ENCODE measurements around the gene DGKG.

The DGKG gene

DNA sequence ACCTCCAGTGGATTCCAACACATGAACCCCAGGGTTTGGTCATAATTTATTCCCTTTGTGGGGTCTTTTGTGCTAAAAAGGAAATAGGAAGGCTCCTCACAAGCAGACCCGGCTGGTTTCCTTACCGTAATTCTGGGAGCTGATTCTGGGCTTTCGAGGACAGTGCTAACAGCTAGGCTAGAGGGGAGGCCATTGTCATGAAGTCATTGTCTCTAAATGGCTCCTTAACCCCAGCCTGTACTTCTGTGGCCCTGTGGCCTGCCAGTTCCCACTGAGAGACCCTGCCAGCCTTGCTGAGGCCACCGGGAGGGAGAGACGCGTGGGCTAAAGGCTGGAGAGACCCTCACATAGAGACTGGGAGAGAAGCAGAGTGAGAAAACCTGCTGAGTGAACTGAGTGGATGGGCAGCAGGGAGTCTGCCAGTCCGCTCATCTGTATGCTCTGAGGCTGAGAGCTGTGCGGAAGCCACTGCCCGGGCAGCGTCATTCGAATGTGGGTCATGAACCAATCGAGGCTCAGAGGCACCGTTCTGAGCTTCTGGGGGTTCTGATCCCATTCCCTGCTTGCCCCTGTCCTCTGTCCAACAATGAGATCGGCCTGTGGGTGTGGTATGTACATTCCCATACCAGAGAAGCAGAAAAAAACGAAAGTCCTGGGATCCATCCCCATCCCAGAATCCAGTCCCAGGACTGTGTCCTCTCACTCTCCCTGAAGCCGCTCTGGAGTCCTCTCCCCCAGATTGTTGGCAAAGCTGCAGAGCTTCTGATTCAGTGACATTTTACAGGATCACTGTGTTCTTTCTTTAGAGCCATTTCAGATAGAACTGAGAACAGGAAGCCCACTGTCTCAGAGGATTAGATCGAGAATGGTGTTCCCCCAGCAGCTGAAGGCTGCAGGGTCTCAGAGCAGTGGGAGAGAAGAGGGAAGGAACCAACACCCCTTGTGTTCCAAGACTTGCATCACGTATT lies 21.3 kb upstream of the DGKG start:
- H3K9ac ChIP-seq (ENCODE audit: low read length): no peak overlapping the region
- no peaks in the 10 kb centered on the region for H3K27me3 ChIP-seq (ENCODE audit: control insufficient read depth in 1 of 2, insufficient read depth in 2 of 2, low read length in 2 of 2)
- H3K27ac ChIP-seq (ENCODE audit: low read depth, low read length): no peak overlapping the region
- H3K4me3 ChIP-seq (ENCODE audit: low read depth in 1 of 2, low read length in 2 of 2): no peak overlapping the region
- peaks cover 12% of the 10 kb centered on the region for H3K4me1 ChIP-seq (ENCODE audit: insufficient read depth, low read length)
- no peaks in the 10 kb centered on the region for H3K9me3 ChIP-seq (ENCODE audit: low read length)
- no peaks in the 10 kb centered on the region for H3K36me3 ChIP-seq (ENCODE audit: insufficient read depth, low read length)

DNA sequence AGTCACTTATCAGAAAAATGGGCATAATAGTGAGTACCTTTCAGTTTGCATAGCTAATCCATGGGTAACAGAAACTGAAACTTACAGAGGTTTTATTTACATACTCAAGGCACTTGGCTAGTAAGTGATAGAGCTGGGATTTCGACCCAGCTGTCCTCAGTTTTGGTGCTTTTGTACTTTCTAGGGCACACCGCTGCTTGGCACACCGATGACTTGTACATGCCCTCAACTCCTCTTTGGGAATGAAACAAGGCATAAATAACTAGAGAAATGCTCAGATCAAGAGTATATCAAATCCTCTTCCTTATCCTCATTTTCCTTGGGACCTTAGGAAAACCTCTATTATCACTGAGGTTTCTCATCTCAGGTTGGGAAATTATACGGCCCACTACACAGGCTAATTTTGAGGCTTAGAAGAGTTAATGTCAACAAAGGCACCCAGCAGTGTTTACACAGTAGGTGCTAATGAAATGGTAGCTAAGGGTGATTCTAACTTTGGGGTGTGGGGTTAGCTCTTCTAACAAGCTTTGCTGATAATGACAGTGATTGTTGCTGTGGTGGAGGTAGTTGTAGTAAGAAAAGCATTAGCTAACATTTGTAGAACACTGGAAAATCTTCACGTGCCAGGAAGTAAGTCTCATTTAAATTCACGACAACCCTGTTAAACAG lies 20.3 kb upstream of the DGKG start:
- no peak overlapping the region for H3K9ac ChIP-seq (ENCODE audit: low read length)
- H3K4me3 ChIP-seq (ENCODE audit: low read depth in 1 of 2, low read length in 2 of 2): no peak overlapping the region
- no peaks in the 10 kb centered on the region for H3K36me3 ChIP-seq (ENCODE audit: insufficient read depth, low read length)
- H3K4me1 ChIP-seq (ENCODE audit: insufficient read depth, low read length): peaks cover 12% of the 10 kb centered on the region
- H3K27me3 ChIP-seq (ENCODE audit: control insufficient read depth in 1 of 2, insufficient read depth in 2 of 2, low read length in 2 of 2): no peaks in the 10 kb centered on the region
- no peak overlapping the region for H3K27ac ChIP-seq (ENCODE audit: low read depth, low read length)
- H3K9me3 ChIP-seq (ENCODE audit: low read length): no peaks in the 10 kb centered on the region

DNA sequence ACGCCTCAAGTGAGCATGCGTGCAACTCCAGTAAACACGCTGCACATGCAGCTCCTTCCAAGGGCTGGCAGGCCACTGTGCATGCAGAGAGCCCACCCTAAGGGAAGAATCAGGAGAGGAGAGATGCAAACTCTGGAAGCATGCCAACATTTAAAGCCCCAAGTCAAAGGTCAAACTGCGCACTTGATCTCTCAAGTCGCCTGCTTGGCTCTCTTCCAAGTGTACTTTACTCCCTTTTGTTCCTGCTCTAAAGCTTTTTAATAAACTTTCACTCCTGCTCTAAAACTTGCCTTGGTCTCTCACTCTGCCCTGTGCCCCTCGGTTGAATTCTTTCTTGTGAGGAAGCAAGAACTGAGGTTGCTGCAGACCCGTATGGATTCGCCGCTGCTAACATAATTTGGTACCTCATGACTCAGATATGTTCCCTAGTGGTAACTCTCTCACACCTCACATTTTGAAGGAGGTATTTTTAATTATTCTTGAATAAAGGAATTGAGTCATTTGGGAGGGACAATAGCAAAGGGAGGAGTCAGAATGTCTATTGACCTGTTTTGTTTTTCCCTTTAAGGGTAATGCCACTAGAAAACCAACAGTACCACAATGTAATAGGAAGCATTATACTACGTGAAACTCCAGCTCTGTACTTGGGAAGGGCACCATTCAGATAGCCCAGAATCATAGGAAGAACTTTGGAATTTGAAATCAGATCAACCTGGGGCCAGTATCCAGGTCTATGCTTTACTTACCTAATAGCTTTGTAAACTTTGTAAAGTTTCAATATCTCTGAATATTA lies 19.6 kb upstream of the DGKG start:
- no peaks in the 10 kb centered on the region for H3K36me3 ChIP-seq (ENCODE audit: insufficient read depth, low read length)
- no peak overlapping the region for H3K4me3 ChIP-seq (ENCODE audit: low read depth in 1 of 2, low read length in 2 of 2)
- no peaks in the 10 kb centered on the region for H3K27me3 ChIP-seq (ENCODE audit: control insufficient read depth in 1 of 2, insufficient read depth in 2 of 2, low read length in 2 of 2)
- peaks cover 12% of the 10 kb centered on the region for H3K4me1 ChIP-seq (ENCODE audit: insufficient read depth, low read length)
- no peaks in the 10 kb centered on the region for H3K9me3 ChIP-seq (ENCODE audit: low read length)
- H3K27ac ChIP-seq (ENCODE audit: low read depth, low read length): no peak overlapping the region
- no peak overlapping the region for H3K9ac ChIP-seq (ENCODE audit: low read length)

DNA sequence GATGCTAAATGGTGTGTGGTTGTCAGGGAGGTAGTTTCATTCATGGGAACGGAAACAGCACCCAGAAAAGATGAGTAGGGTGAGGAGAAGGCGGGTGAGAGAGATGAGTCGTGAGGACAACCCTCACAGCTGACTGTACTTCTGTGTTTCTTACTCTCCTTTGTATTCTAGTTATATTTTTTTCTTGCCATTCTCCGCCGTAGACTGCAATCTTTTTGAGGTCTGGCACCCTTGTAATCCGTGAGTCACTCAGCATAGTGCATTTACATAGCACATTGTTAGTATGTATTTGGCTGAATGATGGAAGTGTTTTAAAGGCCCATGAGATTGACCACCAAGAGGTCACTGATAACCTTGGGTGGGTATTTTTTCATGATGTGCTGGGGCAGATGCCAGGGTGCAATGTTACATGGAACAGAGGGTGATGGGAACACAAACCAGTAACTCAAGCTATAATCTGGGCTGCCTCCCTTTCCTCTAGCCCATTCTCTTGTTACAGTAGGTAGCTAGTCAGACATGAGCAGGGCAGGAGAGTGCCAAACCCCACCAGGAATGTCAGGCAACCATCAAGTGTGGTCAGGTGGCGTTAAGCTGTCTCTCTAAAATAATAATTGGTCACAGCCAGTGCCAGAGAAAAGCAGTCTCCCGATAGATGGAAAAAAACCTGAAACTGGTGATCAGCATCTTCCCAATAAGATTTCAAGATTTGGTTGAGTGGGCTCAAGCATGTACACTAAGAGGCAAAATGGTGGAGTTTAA lies 18.8 kb upstream of the DGKG start:
- no peaks in the 10 kb centered on the region for H3K9me3 ChIP-seq (ENCODE audit: low read length)
- no peak overlapping the region for H3K4me3 ChIP-seq (ENCODE audit: low read depth in 1 of 2, low read length in 2 of 2)
- H3K9ac ChIP-seq (ENCODE audit: low read length): no peak overlapping the region
- no peaks in the 10 kb centered on the region for H3K27me3 ChIP-seq (ENCODE audit: control insufficient read depth in 1 of 2, insufficient read depth in 2 of 2, low read length in 2 of 2)
- no peaks in the 10 kb centered on the region for H3K36me3 ChIP-seq (ENCODE audit: insufficient read depth, low read length)
- H3K4me1 ChIP-seq (ENCODE audit: insufficient read depth, low read length): peaks cover 12% of the 10 kb centered on the region
- no peak overlapping the region for H3K27ac ChIP-seq (ENCODE audit: low read depth, low read length)

DNA sequence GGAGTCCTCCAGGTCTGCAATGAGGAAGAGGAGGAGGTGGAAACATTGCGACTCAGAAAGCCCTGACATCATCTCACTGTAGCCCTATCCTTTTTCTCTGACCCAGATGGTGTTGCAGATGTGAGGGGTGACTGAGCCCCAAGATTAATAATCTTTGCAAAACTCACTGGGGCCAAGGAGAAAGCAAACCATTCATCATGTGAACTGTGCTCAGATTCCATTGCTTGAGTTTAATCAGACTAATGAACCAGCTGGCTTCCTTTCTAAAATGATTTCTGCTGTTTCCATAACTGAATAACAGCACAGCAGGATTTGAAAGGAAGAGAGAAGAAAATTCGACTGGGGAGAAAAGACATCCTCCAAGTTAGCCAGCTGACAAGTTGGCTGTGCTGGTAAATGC lies 13.4 kb upstream of the DGKG start:
- no peaks in the 10 kb centered on the region for H3K4me1 ChIP-seq (ENCODE audit: insufficient read depth, low read length)
- no peaks in the 10 kb centered on the region for H3K9me3 ChIP-seq (ENCODE audit: low read length)
- no peaks in the 10 kb centered on the region for H3K27me3 ChIP-seq (ENCODE audit: control insufficient read depth in 1 of 2, insufficient read depth in 2 of 2, low read length in 2 of 2)
- no peak overlapping the region for H3K9ac ChIP-seq (ENCODE audit: low read length)
- H3K4me3 ChIP-seq (ENCODE audit: low read depth in 1 of 2, low read length in 2 of 2): no peak overlapping the region
- no peak overlapping the region for H3K27ac ChIP-seq (ENCODE audit: low read depth, low read length)
- H3K36me3 ChIP-seq (ENCODE audit: insufficient read depth, low read length): no peaks in the 10 kb centered on the region

DNA sequence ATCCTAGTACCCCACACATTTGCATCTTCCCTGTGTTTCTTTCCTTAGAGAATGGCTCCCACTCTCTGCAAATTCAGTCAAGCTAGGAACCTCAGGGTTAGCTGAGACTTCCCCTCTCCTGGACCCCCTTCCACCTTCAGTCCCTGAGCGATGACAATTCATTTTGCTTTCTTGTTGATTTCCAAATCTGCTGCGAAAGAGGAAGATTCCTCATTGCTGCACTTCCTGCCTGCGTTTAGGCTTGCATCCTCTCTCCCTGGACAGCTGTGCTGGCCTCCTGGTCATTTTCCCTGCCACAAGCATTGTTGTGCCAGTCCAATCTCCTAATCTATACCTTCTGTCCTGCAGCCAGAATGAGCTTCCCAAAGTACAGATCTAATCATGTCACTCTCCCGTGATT lies 12.3 kb upstream of the DGKG start:
- Histone ChIP-seq H3K9me3 (ENCODE audit: low read length) (no peaks in the 10 kb centered on the region), H3K4me3 (ENCODE audit: low read depth in 1 of 2, low read length in 2 of 2) (no peak overlapping the region), H3K36me3 (ENCODE audit: insufficient read depth, low read length) (no peaks in the 10 kb centered on the region), H3K9ac (ENCODE audit: low read length) (no peak overlapping the region), H3K4me1 (ENCODE audit: insufficient read depth, low read length) (no peaks in the 10 kb centered on the region), H3K27me3 (ENCODE audit: control insufficient read depth in 1 of 2, insufficient read depth in 2 of 2, low read length in 2 of 2) (no peaks in the 10 kb centered on the region), H3K27ac (ENCODE audit: low read depth, low read length) (no peak overlapping the region)

DNA sequence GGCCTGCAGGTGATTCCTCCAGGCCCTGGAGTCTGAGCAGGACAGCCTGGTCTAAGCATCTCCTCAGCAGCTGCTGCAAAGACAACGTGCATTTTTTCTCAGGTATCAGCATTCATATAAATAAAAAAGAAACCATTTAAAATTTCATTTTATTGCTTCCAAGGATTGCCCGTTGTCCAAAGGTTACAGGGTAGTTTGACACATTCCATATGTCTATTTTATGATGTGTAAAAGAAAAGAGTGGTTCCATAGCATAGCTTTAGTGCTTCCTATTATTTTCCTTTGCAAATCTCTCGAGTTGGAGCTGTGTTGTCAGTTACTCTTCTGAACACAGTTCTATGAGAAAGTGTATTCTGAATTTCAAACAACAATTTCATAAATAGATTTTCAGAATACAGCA lies 7.2 kb upstream of the DGKG start:
- no peaks in the 10 kb centered on the region for H3K36me3 ChIP-seq (ENCODE audit: insufficient read depth, low read length)
- H3K9me3 ChIP-seq (ENCODE audit: low read length): no peaks in the 10 kb centered on the region
- H3K4me3 ChIP-seq (ENCODE audit: low read depth in 1 of 2, low read length in 2 of 2): no peak overlapping the region
- no peaks in the 10 kb centered on the region for H3K27me3 ChIP-seq (ENCODE audit: control insufficient read depth in 1 of 2, insufficient read depth in 2 of 2, low read length in 2 of 2)
- H3K4me1 ChIP-seq (ENCODE audit: insufficient read depth, low read length): peaks cover 4% of the 10 kb centered on the region
- no peak overlapping the region for H3K9ac ChIP-seq (ENCODE audit: low read length)
- H3K27ac ChIP-seq (ENCODE audit: low read depth, low read length): no peak overlapping the region

DNA sequence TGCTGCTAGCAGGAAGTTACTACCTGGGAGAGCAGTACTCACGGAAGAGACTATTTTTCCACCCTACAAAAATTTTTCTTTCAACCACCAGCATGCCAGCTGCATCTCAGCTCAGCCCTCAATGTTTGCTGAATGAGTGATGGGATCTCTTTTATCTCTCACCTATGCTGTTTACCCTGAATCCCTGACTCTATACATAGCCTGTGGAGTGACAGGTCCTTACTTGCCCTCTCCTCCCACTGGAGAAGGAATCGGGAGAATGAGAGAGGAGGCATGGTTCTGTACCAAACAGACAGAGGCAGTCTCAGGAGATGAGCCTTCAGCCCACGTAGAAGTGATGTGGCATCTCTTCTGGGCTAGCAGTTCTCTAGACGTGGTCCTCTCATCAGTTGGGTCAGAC lies 6.7 kb upstream of the DGKG start:
- no peaks in the 10 kb centered on the region for H3K9me3 ChIP-seq (ENCODE audit: low read length)
- H3K27ac ChIP-seq (ENCODE audit: low read depth, low read length): no peak overlapping the region
- H3K4me1 ChIP-seq (ENCODE audit: insufficient read depth, low read length): peaks cover 4% of the 10 kb centered on the region
- H3K36me3 ChIP-seq (ENCODE audit: insufficient read depth, low read length): no peaks in the 10 kb centered on the region
- H3K27me3 ChIP-seq (ENCODE audit: control insufficient read depth in 1 of 2, insufficient read depth in 2 of 2, low read length in 2 of 2): no peaks in the 10 kb centered on the region
- no peak overlapping the region for H3K9ac ChIP-seq (ENCODE audit: low read length)
- no peak overlapping the region for H3K4me3 ChIP-seq (ENCODE audit: low read depth in 1 of 2, low read length in 2 of 2)

DNA sequence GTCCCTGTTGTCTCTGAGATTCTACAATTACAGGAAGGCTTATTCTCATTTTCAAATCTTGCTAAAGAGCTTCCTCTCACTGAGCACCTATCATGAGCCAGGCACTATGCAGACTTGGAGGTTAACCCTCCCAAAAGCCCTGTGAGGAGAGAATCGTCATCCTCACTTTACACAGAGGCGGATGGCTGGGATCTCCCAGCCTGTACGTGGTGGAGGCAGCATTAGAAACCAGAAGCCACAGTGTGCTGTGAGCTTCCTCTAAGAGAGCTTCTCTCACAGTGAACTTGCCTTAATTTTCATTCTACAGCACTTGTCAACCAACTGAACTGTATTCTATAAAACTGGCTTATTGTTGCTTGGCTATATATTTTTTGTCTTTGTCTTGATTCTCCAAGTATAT lies 6.1 kb upstream of the DGKG start:
- H3K27ac ChIP-seq (ENCODE audit: low read depth, low read length): no peak overlapping the region
- H3K27me3 ChIP-seq (ENCODE audit: control insufficient read depth in 1 of 2, insufficient read depth in 2 of 2, low read length in 2 of 2): no peaks in the 10 kb centered on the region
- no peaks in the 10 kb centered on the region for H3K9me3 ChIP-seq (ENCODE audit: low read length)
- H3K4me3 ChIP-seq (ENCODE audit: low read depth in 1 of 2, low read length in 2 of 2): no peak overlapping the region
- H3K9ac ChIP-seq (ENCODE audit: low read length): no peak overlapping the region
- no peaks in the 10 kb centered on the region for H3K36me3 ChIP-seq (ENCODE audit: insufficient read depth, low read length)
- H3K4me1 ChIP-seq (ENCODE audit: insufficient read depth, low read length): peaks cover 4% of the 10 kb centered on the region

DNA sequence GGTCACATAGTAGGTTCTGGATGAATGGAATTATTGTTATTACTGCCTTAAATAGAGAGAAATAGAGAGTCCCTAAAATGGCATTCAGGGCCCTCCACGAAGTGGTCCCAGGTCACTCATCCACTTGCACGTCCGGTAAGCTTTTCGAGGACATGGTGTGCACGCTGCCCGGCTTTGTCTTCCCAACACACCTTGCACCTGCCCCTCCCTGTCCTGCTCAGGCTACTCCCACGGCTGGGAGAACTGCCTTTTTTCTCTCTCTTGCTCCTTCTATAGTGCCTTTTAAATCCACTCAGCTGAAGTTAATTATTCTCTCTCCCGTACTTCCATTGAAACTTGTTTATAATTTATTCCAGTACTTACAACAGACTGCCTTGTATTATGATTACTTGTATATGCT lies 5.6 kb upstream of the DGKG start:
- no peak overlapping the region for H3K9ac ChIP-seq (ENCODE audit: low read length)
- peaks cover 4% of the 10 kb centered on the region for H3K4me1 ChIP-seq (ENCODE audit: insufficient read depth, low read length)
- no peaks in the 10 kb centered on the region for H3K36me3 ChIP-seq (ENCODE audit: insufficient read depth, low read length)
- no peak overlapping the region for H3K27ac ChIP-seq (ENCODE audit: low read depth, low read length)
- H3K27me3 ChIP-seq (ENCODE audit: control insufficient read depth in 1 of 2, insufficient read depth in 2 of 2, low read length in 2 of 2): no peaks in the 10 kb centered on the region
- no peaks in the 10 kb centered on the region for H3K9me3 ChIP-seq (ENCODE audit: low read length)
- no peak overlapping the region for H3K4me3 ChIP-seq (ENCODE audit: low read depth in 1 of 2, low read length in 2 of 2)

DNA sequence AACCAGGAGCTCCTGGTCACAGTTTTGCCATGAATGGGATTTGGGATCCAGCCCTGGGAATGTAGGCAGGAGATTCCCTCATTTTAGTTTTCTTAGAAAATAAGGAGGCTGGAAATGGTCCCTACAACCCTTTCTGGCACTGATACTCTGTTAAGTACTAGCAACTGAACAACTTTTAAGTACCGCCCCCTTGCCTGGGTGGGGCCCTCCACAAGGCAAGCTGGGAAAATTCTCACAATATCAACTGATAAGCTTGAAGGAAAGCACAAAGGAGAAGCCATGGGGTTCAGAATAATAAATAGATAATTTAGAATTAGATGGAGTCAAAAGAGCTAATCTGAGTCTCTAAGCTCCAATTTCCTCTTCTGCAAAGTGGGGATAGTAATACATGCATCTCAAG lies 4.2 kb upstream of the DGKG start:
- H3K4me3 ChIP-seq (ENCODE audit: low read depth in 1 of 2, low read length in 2 of 2): no peak overlapping the region
- no peak overlapping the region for H3K9ac ChIP-seq (ENCODE audit: low read length)
- H3K27me3 ChIP-seq (ENCODE audit: control insufficient read depth in 1 of 2, insufficient read depth in 2 of 2, low read length in 2 of 2): no peaks in the 10 kb centered on the region
- H3K9me3 ChIP-seq (ENCODE audit: low read length): no peaks in the 10 kb centered on the region
- H3K4me1 ChIP-seq (ENCODE audit: insufficient read depth, low read length): peaks cover 9% of the 10 kb centered on the region
- no peak overlapping the region for H3K27ac ChIP-seq (ENCODE audit: low read depth, low read length)
- no peaks in the 10 kb centered on the region for H3K36me3 ChIP-seq (ENCODE audit: insufficient read depth, low read length)

All from muscle layer of colon (tissue), 2 donors.